Measurements from ENCODE around the gene ISG20L2. TPM values are rescaled to one million over a fixed set of nuclear protein-coding genes. Genes with fewer than 3 reads are reported as not detected.
A peak's percentile ranks its signal among the peaks of the same experiment; 100 is the strongest.

The ISG20L2 gene
- polyA plus RNA-seq, 5 donors = 37.2 to 41.4 (median 39.3) TPM

DNA sequence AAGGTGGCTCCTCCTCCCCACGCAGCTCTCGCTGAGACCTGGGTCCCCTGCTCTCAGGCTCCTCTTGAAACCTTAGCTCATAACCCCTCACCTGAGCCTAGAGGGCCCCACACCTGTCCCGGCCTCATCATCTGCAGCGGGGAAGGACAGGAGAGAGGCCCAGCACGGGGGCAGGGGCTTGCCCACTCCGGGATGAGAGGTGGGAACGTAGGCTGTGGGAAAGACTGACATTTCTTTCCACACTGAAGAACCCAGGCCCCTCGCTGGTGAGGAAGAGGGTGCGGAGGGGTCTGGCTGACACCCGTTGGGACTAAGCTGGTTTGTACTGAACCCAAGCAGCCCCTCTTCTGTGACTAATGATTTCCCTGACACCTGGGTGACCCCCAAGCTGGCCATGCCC, 37.4 kb downstream of the ISG20L2 start:
- DNase-seq = no peak

DNA sequence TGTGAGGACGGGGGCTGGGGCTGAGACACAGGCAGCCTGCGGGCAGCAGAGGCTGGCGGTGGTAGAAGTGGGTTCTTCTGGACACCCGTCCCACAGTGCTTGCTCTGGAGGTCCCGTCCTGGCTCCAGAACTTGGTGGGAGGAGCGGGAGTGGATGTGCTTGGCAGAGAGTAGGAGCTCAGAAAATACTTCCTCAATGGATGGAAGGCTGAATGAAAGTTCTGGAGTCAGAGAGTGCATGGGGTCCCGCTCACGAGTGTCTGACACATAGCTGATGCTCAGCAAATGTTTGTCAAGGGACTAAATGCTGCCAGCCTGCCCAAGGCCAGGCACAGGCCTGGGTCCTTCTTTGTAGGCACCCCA, 37.9 kb downstream of the ISG20L2 start:
- no peak for DNase-seq

DNA sequence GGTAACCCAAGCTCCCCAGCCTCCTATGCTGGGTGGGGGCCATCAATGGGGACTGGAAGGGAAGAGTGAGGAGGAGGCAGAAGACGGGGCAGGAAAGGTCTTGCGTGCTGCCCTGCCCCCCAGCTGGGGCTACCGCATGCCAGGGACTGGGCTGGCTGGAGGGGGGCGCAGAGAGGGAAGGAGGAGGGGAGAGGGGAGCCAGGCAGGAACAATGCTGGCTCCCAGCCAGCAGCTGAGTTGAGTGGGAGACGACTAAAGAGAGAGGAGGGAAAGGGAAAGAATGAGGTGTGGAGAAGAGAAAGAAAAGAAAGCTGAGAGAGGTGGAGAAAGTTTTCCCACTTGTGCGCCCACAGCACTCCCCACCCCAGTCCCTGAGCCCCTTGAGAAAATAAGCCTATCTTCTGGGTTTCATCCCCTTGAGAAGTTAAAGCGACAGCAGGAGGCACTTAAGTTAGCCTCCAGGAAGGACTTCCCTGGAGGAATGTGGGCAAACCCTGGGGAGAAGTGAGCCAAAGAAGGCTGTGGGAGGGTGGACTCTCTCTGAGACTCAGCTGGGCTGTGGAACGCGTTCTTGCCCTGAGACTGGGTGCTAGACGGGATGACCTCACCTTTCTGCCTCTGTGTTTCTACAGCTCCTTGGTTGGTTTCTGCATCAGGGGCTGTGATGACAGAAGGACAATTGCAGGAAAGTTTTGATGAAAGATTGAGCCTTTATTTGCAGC, 38.5 kb downstream of the ISG20L2 start:
- peak in 1 of 2 donors; percentile 45 for DNase-seq

DNA sequence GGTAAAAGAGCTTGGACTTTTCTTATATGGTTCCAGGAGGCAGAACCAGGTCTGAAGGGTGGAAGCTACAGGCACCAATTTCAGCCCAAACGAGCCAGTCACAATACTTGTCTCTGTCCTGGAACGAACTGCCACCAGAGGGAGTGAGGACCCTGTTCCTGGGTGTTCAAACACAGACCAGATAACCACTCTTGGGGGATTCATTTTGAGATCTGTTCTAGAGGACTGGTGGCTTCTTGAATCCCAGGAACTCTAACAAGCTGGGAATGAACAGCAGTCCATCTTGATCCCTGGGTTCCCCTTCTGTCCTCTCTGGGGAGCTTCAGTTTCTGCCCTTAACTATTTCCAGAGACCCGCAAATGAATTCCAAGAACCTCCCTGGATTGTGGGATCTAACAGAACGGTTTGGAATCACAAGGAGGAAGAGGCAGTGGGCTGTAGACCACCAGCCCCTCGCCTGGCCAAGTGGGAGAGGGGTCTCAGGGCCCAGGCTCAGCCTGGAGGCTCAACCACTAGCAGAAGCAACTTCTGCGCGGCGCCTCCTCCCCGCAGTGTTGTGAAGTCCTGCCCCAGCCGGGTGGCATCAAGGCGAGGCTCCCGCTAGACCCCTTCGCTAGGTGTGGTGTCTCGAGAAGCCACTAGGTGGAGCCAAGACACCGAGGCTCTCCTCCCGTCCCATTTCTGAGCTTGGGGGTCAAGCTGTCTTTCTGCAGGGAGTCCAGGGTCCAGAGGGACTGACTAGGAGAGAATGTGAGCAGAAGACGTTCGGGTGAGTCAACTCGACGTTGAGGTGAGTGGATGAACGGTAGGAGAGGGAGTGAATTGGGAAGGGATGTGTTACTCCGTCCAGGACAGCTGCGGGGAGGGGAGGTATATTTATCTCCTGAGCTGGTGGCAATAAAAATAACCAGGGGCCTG, 39.3 kb downstream of the ISG20L2 start:
- DNase-seq = peak; percentile 82 to 88

DNA sequence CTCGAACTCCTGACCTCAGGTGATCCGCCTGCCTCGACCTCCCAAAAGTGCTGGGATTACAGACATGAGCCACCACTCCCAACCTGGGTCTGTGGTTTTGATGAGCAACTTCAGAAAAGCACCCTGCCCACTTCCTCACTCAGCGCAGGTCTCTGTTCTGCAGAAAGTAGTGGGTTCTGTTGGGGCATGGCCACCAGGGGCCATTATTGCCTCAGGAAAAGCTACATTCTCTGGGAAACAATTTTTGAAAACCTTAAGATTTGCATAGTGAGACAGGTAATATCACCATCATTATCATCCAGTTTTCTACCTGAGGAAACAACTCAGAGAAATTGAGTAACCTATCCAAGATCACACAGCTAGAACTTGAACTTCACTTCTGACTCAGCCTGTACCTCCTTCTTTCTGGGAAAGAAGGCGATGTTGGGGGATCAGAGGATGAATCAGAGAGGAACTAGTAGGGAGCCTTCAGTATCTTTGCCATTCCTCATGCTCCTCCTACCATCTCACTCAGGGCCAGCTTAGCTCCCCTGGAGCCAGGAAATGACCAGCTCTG, 44.3 kb downstream of the ISG20L2 start:
- DNase-seq = no peak

DNA sequence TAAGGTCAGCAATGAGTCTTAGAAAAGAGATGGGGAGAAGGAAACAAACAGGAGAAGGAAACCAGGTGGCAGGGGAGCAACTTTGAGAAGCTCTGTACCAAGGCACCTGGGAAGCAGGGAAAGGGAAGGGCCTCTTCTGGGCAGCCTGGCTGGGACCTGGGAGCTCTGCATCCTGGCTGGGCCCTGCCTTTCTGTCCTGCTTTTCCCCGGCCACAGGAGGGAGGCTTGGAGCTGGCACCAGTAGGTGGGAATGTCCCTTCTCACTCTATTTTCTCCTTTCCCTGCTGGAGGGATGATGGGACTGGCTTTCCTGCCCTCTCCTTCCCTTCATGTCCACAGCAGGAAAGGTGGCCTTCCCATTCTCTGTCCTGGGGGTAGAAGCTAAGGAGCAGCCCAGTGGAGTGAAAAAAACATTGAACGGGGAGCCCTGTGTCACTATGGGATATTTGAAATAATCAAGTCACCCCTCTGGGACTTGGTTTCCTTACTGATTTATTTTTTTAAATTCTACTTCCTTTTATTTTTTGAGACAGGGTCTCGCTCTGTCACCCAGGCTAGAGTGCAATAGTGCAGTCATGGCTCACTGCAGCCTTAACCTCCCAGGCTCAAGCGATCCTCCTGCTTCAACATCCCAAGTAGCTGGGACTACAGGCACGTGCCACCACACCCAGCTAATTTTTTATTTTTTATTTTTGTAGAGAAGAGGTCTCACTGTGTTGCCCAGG, 46.2 kb downstream of the ISG20L2 start:
- DNase-seq = no peak

DNA sequence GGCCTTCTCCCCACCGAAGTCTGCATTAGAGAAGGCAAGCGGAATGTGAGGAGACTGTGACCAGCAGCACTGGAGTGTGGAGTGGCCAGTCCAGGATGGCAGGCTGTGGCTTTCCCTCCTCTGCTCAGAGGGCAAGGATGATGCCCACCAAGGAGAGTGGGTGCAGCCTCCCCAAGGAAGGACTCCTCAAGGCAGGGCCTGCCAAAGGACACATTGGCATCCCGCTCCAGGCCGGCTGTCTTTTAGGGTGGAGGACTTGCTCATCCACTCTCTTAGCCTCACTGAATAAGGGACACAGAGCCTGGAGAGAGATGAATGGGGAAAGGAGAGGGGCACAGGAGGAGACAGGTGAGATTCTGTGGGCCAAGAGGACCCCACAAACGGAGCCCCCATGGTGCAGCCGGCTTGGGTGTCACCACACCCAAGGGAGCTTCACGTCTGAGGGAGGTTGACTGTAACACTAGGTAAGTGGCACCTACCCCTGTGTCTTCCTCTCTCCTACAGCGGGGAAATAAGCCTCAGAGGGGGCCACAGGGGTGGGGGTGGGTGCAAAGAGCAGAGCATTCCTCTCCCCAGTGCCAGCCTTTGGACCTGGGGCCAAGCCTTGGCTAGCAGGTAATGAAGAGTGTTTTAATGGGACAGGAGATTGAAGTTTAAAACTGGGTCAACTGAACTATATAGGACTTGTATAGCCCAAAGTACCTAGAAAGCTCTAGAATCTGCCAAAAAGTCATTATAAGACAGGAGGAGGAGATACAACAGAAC, 47.2 kb downstream of the ISG20L2 start:
- no peak for DNase-seq

DNA sequence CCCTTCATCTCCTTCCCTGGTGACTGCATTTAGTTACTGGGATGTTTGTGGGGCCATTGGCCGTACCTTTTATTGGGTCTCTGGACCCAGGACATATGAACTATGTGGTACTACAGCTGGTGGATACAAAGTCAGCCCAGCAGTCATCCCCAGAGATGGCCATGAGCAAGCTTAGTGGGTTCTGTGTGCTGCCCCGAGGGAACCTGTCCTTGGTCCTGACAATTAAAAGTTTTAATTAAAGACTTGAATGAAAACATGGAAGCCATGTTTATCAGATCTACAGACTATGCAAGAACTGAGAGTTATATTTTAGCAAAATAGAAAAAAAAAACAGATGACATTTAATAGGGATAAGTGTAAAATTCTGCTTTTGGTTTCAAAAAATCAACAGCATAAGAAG, 48.5 kb downstream of the ISG20L2 start:
- DNase-seq = no peak

DNA sequence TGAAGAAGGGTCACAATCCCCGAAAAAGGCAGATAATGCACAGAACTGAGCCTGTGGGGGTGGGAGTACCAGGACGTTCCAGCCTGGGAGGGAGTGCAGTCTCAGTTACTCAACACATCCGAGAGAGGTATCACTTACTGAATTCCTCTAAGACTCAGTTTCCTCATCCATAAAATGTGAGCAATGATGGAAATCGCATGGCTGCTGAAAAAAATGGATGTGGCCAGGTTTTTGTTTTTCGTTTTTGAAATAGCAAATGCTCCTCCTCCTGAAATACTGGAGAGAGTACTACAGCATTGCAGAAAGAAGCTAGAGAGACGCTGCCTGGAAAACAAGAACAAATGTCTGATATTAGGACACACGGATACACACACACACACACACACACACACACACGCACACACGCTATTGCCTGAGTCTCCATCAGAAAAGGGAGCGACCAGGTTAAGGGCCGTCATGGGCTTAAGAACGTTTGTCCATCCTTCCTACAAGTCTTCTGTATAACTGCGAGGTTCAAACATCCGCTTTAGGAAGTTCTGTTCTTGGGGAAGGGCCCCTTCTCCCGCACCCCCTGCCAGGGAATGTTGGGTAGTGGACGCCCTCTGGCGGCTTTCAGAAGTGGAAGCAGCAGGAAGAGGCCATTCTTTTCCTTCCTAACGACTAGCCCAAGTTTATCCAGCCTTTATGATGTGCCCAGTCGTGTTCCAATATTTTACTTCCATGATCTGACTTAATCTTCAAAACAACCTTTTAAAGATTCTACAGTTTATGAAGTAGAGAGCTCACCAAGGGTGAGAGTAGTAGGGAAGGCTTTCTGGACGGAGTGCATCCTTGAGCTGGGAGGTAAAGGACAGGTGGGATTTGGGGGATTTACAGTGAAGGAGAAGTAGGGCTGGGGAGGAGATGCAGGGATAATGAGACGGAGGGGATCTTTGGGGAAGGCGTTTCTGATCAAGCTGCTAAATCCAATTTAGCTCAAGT, 50.7 kb downstream of the ISG20L2 start:
- DNase-seq = peak; percentile 78 to 81

DNA sequence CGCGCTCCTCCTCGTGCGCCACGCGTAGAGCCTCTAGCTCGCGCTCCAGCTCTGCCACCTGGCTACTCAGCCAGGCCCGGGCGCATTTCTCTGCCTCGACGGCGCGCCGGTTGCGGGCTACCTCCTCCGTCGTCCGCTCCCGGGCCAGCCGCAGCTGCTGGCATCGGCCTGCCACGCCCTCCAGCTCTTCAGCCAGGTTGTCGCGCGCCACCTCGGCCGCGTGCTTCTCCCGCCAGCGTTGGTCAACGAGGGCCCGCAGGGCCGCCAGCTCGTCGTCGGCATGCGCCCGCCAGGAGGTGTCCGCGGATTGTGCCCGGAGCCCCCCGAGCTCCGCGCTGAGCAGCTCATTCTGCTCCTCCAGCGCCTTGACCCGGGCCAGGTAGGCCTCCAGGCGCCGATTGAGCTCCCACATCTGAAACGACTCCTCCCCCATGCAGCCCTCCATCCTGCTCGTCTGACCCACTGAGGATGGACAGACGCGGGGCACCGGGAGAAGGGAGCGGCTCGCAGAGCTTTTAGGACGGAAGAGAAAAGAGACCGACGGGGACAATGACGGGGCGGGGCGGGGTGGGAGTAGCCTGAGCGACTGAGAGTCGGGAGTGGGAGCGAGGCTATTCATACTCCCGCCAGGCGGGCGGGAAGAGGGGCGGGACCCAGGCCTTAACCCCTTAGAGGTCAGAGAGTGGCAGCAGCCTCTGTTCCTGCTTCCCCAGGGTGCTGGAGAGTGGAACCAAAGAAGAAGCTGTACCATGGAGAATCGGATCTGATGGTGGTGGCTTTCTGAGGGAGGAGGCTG, 51.5 kb downstream of the ISG20L2 start, which contains the start of gene NES:
NES (minus strand) TSS at position 588 of the 796 bp plus-strand sequence; CDS start at position 445, 143 bp downstream.
- DNase-seq = peak; percentile 71 to 72

DNA sequence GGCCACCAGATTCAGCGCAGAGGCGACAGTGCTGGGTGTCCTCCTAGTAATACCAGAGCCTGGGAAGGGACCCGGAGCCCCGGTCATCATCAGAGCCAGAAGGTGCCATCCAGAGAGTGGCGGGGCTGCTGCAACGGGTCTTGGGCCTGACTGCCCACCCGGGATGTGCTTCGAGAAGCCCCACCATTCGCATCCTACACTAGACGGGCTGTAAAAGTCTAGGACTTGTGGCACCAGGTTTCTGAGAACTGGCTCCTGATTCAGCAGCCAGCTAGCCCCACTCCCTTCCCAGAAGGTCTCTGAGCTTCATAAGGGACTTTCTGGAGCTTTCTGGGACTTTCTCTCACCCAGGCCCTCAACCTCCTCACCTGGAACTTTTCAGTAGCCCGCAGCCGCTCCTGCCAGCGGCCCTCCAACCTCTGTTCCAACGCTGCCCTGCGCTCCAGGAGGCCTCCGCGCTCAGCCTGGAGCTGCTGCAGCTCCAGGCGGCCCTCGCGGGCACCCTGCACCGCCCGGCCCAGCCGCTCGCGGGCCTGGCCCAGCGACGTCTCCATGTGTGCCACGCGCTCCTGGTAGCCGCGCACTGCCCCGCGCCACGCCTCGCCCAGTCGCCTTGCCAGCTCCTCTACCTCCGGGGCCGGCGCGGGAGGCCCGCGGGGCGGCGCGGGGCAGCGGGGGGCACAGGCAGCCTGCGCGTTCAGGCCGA, 52.3 kb downstream of the ISG20L2 start:
- no peak for DNase-seq

DNA sequence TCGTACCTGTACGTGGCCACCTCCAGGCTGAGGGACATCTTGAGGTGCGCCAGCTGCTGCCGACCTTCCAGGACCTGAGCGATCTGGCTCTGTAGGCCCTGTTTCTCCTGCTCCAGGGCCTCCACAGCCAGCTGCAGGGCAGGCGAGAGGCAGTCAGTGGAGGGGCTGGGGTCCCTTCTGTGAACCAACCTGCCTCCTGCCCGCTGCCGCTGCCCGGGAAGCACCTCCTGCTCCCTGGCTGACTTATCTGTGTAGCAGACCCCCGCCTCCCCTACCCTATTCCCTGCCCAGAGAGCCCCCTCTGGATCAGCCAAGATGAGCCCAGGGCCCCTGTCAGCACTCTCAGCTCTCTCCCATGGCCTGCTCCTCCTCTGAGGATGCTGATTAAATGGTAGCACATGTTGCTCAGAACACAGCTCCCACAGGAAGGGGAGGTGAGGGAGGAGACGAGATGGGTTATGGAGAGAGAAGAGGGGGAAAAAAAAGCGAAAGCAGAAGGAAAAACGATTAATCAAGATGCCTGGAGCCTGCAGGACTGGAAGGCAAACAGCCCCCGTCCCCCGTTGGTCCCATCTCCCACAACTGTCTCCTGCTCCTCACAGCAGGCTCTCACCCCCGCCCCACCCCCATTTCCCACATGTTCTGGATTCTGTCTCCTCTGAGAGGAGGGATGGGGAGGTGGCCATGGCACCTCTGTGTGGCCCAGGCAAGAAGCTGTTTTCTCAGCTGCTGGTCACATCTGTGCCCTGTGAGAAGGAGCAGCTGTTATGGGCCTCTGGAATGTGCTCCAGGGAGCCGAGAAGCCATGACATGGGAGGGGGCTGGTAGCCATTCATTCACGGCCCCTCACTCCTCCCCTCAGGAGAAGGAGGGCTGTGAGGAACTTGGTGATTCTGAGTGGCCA, 53.1 kb downstream of the ISG20L2 start:
- DNase-seq = peak in 1 of 2 donors; percentile 40

DNA sequence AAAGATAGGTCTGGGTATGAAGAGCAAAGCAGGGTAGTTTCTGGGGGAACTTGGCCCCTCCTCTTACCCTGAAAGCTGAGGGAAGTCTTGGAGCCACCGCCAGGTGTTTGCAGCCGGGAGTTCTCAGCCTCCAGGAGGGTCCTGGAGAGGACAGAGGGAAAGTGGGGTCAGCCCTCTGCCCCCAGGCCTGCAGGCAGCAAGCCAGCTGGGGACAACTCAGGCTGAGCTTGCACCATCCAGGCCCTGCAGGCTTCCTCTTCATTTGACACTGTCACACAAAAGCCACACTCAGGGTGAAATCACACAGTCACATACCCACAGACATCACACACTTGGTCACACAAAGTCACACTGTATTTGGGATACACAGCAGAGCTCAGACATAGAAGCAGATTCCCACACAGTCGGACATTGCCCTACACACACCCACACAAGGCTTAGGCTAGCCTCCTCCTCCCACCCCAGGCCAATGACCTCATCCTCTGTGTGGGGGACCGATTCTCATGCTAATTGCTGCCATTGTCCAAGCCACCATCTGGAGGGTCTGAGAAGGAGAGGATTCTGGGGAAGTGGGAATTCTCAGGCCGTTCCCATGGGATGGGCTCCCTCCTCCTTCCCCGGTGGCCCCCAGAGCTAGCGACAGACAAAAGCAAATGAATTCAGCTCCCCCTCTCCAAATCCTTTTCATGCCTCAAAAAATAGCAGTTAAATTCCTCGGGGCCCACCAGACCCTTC, 55.0 kb downstream of the ISG20L2 start:
- DNase-seq = no peak

Data from right lung (tissue), 5 donors.